CD4-positive, alpha-beta T cell treated with Interleukin-15 for 4 hours (primary cell): ENCODE data around the gene GALC.

Experiments used
- DNase-seq: peaks from one replicate; pipeline ENCODE4 v3.0.0-alpha.2; 2020; ENCODE audit warnings: low spot score

GALC gene

GRCh38 chr14:87955501-87955900 lies 37.5 kb downstream of the GALC start:
- DNase-seq: no peak

- peak; percentile 41 for DNase-seq
Observed at GRCh38 chr14:87952307-87953094, 40.5 kb downstream of the GALC start.

- peak; percentile 57 for DNase-seq
Observed at GRCh38 chr14:87944987-87945604, 47.9 kb downstream of the GALC start.

GRCh38 chr14:87940894-87941293 lies 52.1 kb downstream of the GALC start:
- no peak for DNase-seq

GRCh38 chr14:87940382-87940781 lies 52.6 kb downstream of the GALC start:
- DNase-seq: no peak

GRCh38 chr14:87935886-87936285 lies 57.1 kb downstream of the GALC start:
- no peak for DNase-seq

- DNase-seq: no peak
Observed at GRCh38 chr14:87935081-87935828, 57.7 kb downstream of the GALC start.

- no peak for DNase-seq
Observed at GRCh38 chr14:87934185-87934584, 58.8 kb downstream of the GALC start.

- no peak for DNase-seq
Observed at GRCh38 chr14:87916886-87917275, 76.1 kb downstream of the GALC start.

- no peak for DNase-seq
Observed at GRCh38 chr14:87916103-87916885, 76.7 kb downstream of the GALC start.

GRCh38 chr14:87908550-87908949 lies 84.4 kb downstream of the GALC start:
- no peak for DNase-seq

GRCh38 chr14:87901652-87902051 lies 91.3 kb downstream of the GALC start:
- DNase-seq: no peak

GRCh38 chr14:87901236-87901635 lies 91.7 kb downstream of the GALC start:
- no peak for DNase-seq

GRCh38 chr14:87899228-87899627 lies 93.8 kb downstream of the GALC start:
- no peak for DNase-seq

- DNase-seq: no peak
Observed at GRCh38 chr14:87898301-87898700, 94.7 kb downstream of the GALC start.

GRCh38 chr14:87896393-87897380 lies 96.3 kb downstream of the GALC start:
- DNase-seq: peak; percentile 30

- DNase-seq: no peak
Observed at GRCh38 chr14:87894920-87895319, 98.1 kb downstream of the GALC start.

- DNase-seq: no peak
Observed at GRCh38 chr14:87892763-87893162, 100.2 kb downstream of the GALC start.

- no peak for DNase-seq
Observed at GRCh38 chr14:87888136-87888999, 104.6 kb downstream of the GALC start.

GRCh38 chr14:87883750-87884149 lies 109.2 kb downstream of the GALC start:
- no peak for DNase-seq
